ENCODE data around the gene PRM1. TPM values are rescaled to one million over a fixed set of nuclear protein-coding genes. Genes with fewer than 3 reads are reported as not detected.

Gene PRM1
- total RNA-seq, 3 donors from 2014 or later (not counting 1 experiment from before 2014, with no cell fraction given), result not detected

DNA sequence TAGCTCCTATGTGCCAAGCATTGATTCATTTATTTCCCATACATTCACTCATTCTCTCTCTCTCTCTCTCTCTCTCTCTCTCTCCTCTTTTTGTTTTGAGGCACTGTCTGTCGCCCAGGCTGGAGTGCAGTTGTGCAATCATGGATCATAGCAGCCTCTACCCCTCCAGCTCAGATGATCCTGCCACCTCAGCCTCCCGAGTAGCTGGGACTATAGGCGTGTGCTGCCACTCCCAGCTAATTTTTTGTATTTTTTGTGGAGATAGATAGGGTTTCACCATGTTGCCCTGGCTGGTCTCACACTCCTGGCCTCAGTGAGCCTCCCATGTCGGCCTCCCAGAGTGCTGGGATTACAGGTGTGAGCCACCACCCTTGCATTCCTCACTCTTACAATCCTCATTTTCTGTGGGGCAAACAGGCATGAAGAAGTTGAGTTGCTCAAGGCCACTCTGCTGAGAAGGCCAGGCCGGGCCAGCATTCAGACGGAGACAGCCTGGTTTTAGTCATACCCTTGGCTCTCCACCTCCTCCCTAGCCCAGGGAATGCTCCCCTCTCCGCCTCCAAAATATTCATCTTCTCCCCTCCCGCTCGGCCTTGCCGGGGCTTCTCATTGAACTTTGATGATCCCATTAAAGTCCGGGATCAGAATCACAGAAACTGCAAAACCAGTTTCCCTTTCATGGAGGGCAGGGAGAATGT lies 4.1 kb downstream of the PRM1 start:
- H3K9me3 ChIP-seq (ENCODE audit: control insufficient read depth, insufficient read depth, low read length), result no peaks in the 10 kb centered on the region
- no peaks in the 10 kb centered on the region for H3K27me3 ChIP-seq (ENCODE audit: control insufficient read depth, insufficient read depth, low read length)
- Mint-ChIP-seq H3K36me3 (no peaks in the 10 kb centered on the region), H3K9me3 (no peaks in the 10 kb centered on the region), H3K4me1 (no peaks in the 10 kb centered on the region), H3K27ac (no peak overlapping the region), H3K27me3 (ENCODE audit: low read depth in 2 of 2) (peaks cover 5 to 12% of the 10 kb centered on the region in 2 donors), H3K4me3 (no peak overlapping the region)
- no peak overlapping the region for H3K4me3 ChIP-seq (ENCODE audit: low read length)
- no peak overlapping the region for H3K27ac ChIP-seq (ENCODE audit: low read length)
- WGBS (ENCODE audit: insufficient coverage), result 93% methylated on average over 10 of the region's 11 CpGs
- no peaks in the 10 kb centered on the region for H3K4me1 ChIP-seq (ENCODE audit: control insufficient read depth, insufficient read depth, low read length)
- no peaks in the 10 kb centered on the region for H3K36me3 ChIP-seq (ENCODE audit: control insufficient read depth, insufficient read depth, low read length)
- no peak for DNase-seq
- intact Hi-C loops (cut with micrococcal nuclease), result no loop called here
- TF ChIP-seq, protein P1, sequence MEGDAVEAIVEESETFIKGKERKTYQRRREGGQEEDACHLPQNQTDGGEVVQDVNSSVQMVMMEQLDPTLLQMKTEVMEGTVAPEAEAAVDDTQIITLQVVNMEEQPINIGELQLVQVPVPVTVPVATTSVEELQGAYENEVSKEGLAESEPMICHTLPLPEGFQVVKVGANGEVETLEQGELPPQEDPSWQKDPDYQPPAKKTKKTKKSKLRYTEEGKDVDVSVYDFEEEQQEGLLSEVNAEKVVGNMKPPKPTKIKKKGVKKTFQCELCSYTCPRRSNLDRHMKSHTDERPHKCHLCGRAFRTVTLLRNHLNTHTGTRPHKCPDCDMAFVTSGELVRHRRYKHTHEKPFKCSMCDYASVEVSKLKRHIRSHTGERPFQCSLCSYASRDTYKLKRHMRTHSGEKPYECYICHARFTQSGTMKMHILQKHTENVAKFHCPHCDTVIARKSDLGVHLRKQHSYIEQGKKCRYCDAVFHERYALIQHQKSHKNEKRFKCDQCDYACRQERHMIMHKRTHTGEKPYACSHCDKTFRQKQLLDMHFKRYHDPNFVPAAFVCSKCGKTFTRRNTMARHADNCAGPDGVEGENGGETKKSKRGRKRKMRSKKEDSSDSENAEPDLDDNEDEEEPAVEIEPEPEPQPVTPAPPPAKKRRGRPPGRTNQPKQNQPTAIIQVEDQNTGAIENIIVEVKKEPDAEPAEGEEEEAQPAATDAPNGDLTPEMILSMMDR (IDR thresholded peaks at IDR 0.05), result no peak
- no peak for ATAC-seq

DNA sequence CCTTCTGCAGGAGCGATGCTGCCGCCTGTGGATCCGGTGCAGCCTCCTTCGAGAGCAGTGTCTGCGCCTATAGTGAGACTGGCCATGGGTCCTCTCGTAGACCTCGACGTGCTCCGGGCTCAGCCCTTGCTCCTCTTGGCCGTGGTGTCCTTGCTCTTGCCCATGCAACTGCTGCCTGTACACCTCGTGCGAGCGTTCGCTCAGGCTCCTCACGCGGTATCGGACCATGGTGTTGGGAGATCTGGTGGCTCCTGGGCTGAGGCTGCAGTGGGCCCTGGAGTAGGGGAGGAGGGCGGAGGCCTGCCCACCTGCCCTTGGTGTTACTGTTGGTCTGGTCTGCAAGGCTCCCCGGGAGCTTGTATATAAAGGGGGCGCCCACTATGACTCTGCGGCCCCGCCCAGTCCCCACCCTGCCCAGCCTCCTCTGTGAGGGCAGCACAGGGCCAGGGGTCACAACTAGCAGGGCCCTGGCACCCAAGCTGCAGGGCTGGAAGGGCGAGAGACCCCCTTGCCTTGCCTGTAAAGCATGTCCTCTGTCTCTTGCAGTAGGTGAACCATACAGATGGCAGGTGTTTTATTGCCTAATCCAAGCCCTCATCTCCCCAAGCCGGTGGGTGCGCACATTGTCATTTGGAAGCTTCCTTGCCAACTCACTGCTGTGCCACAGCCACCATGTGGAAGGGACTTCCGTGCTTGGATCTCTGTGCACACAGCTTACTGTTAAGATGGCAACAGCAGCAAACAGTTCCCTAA lies 4.8 kb downstream of the PRM1 start, which contains the start of gene PRM2:
Gene PRM2 (minus strand): TSS at position 338 of the 753 bp plus-strand sequence. CDS start 110 bp downstream, at position 228.
- no peaks in the 10 kb centered on the region for H3K9me3 ChIP-seq (ENCODE audit: control insufficient read depth, insufficient read depth, low read length)
- no peaks in the 10 kb centered on the region for H3K36me3 Mint-ChIP-seq
- TF ChIP-seq, protein P1 (IDR thresholded peaks at IDR 0.05), result no peak
- WGBS (ENCODE audit: insufficient coverage), result 94% methylated on average over 26 of the region's 26 CpGs
- H3K27ac Mint-ChIP-seq, result no peak within 1 kb of the TSS
- no peaks in the 10 kb centered on the region for H3K27me3 ChIP-seq (ENCODE audit: control insufficient read depth, insufficient read depth, low read length)
- H3K4me1 Mint-ChIP-seq, result no peaks in the 10 kb centered on the region
- H3K36me3 ChIP-seq (ENCODE audit: control insufficient read depth, insufficient read depth, low read length), result no peaks in the 10 kb centered on the region
- H3K4me3 Mint-ChIP-seq, result no peak within 1 kb of the TSS
- intact Hi-C loops (cut with micrococcal nuclease), result no loop called here
- H3K4me1 ChIP-seq (ENCODE audit: control insufficient read depth, insufficient read depth, low read length), result no peaks in the 10 kb centered on the region
- peaks cover 4 to 10% of the 10 kb centered on the region in 2 donors for H3K27me3 Mint-ChIP-seq (ENCODE audit: low read depth in 2 of 2)
- DNase-seq (no peak), ATAC-seq (no peak)
- H3K27ac ChIP-seq (ENCODE audit: low read length), result no peak within 1 kb of the TSS
- no peaks in the 10 kb centered on the region for H3K9me3 Mint-ChIP-seq
- no peak within 1 kb of the TSS for H3K4me3 ChIP-seq (ENCODE audit: low read length)

DNA sequence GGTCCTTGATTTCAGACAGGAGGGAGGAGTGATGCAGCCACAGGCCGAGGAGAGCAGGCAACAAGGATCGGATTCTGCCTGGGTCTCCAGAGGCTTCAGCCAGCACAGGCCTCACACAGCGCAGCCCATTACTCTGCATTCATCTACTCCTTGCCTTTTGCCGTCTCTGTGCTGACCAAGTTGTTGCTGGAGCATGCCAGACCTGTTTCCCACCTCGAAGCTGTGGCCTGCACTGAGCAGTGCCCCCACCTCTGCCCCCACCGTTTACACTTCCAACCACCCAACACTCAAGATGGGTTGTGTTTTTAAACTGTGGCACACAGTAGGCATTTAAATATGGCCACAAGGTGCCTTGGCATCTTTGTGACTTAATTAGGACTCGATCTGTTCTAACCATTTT lies 6.2 kb downstream of the PRM1 start:
- Histone ChIP-seq H3K4me1 (ENCODE audit: control insufficient read depth, insufficient read depth, low read length) (no peaks in the 10 kb centered on the region), H3K27me3 (ENCODE audit: control insufficient read depth, insufficient read depth, low read length) (no peaks in the 10 kb centered on the region), H3K27ac (ENCODE audit: low read length) (no peak overlapping the region), H3K4me3 (ENCODE audit: low read length) (no peak overlapping the region), H3K36me3 (ENCODE audit: control insufficient read depth, insufficient read depth, low read length) (no peaks in the 10 kb centered on the region), H3K9me3 (ENCODE audit: control insufficient read depth, insufficient read depth, low read length) (no peaks in the 10 kb centered on the region)
- ATAC-seq (no peak), DNase-seq (no peak)
- H3K36me3 Mint-ChIP-seq, result no peaks in the 10 kb centered on the region
- H3K4me3 Mint-ChIP-seq, result no peak overlapping the region
- intact Hi-C loops (cut with micrococcal nuclease), result no loop called here
- H3K9me3 Mint-ChIP-seq, result no peaks in the 10 kb centered on the region
- no peaks in the 10 kb centered on the region for H3K4me1 Mint-ChIP-seq
- TF ChIP-seq, protein P1 (IDR thresholded peaks at IDR 0.05), result no peak
- H3K27ac Mint-ChIP-seq, result no peak overlapping the region
- H3K27me3 Mint-ChIP-seq (ENCODE audit: low read depth in 2 of 2), result peaks cover 6 to 13% of the 10 kb centered on the region in 2 donors
- WGBS (ENCODE audit: insufficient coverage), result 92% methylated on average over 7 of the region's 7 CpGs
